ENCODE data around the gene MACROH2A2.
"Not testable (repeated sequence)": the region's sequence is repeated elsewhere in the genome, so short reads cannot be mapped to it uniquely, and the experiment has no call there.

Gene MACROH2A2

GRCh38 chr10:70068925-70069324 is 16.3 kb downstream of the MACROH2A2 start:
- no peak for DNase-seq

DNA sequence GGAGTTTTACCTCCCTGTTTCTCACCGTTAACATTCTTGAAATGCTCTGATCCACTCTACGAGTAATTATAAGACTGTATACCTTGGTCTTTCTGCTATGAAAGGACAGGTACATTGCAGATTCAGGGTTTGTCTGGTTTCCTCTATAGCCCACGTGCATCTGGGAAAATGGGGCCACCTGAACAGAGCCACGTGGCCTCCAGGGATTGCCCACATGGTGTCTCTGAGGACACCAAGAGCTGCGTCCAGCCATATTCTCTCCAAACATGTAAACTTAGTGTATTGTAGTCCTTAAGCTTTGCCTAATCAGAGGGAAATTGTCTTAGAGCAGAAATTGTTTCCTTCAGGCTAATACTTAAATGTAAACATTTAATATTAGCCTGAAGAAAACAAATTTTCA is 16.7 kb downstream of the MACROH2A2 start:
- DNase-seq, result no peak

DNA sequence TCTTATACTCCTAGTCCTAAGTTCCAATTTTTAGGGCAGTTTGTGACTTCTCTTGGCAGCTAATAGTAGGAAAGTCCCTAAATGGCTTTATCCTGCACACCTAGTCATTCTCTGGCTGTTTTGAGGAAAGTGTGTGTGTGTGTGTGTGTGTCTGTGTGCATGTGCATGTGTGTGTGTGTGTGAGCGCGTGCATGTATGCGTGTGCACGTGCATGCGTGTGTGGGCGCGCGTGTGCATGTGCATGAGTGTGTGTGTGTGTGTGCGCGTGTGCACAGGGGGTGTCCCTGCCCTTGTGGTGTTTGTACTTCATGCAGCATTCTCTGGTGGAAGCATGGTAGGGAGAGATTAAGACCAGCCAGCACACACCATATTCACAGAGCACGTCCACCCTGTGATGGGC is 18.2 kb downstream of the MACROH2A2 start:
- DNase-seq, result no peak

DNA sequence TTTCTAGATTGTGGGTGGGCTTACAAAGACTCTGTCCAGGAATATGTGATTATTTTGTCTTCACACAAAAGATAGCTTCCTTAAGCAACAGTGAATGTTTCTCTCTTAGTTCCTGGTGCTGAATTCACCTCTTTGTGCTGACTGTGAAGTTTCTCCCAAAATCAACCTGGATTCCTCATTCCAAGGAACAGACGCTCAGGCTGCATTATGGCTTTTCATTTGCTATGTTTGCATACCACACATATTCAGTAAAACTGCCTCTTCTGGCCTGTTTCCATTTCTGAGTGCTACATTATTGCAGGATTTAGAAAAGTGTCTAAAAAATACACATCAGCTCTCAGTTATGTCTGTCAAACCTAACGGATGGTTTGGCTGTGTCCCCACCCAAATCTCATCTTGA is 21.5 kb downstream of the MACROH2A2 start:
- no peak for DNase-seq

- no peak for DNase-seq
These were observed 22.3 kb downstream of the MACROH2A2 start for GRCh38 chr10:70074971-70075370.

GRCh38 chr10:70078329-70078728 is 25.7 kb downstream of the MACROH2A2 start:
- DNase-seq, result no peak

DNA sequence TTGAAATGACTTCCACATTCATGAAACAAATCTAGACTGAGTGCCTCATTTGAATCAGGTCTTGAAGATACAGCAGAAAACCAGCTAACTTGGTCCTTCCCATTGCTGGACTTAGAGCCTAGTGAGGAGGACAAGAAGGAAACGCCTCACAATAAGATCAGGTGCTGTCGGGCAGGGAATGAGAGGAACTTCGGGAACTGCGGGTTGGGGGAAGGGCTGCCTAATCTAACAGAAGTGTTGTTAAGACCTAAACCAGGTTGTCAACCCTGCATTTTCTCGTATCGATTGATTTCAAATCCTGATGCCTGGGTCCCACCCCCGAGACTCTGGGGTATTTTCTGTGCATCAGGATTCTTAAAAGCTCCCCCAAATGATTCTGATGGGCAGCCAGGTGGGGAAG is 26.3 kb downstream of the MACROH2A2 start:
- no peak for DNase-seq

- not testable (repeated sequence) for DNase-seq
These were observed 28.1 kb downstream of the MACROH2A2 start for GRCh38 chr10:70080789-70081188.

GRCh38 chr10:70084189-70084588 is 31.5 kb downstream of the MACROH2A2 start:
- no peak for DNase-seq

DNA sequence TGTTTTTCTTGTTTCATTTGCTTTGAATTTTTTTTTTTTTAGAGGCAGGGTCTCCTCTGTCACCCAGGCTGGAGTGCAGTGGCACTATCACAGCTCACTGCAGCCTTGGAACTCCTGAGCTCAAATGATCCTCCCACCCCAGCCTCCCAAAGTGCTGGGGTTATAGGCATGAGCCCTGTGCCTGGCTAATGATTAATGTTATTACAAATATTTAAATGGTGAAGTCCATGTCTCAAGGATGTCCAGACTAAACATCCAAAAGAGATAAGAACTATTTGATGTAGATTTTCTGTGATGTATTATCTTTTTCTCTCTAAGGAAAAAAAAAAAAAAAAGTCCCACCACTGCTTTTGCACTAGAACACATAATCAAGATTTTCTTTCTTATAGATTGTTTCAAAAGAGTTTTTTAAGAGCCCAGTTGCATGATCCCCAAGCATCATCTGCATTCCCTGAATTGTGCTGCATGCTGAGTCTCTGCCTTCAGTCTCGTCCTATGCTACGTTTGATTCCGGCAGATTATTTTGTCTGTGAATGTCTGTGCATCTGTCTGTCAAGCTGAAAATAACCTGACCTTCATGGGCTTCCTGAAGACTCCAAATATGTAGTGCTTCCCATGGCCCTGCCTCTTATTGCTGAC is 33.4 kb downstream of the MACROH2A2 start:
- no peak for DNase-seq

- DNase-seq, result no peak
These were observed 35.1 kb downstream of the MACROH2A2 start for GRCh38 chr10:70087616-70088307.

- DNase-seq, result no peak
These were observed 35.7 kb downstream of the MACROH2A2 start for GRCh38 chr10:70088308-70088698.

GRCh38 chr10:70090013-70090412 is 37.4 kb downstream of the MACROH2A2 start:
- no peak for DNase-seq

DNA sequence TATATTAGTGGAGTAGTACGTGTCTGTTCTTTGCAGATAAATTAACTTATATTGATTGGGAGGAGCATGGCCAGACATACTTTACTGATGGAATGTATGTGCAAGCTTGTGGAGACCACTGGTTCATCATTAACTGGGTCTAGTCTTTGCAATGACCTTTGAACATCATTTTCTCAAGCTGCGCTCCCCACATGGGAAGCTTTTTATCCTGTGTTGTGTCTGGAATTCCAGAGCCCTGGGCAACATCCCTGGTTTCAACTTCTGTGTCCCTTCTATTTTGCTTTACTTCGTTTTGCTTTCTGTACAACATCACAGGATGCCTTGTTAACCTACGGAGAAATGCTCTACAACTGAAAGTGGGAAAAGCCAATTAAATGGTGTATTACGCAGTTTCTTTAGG is 38.3 kb downstream of the MACROH2A2 start:
- no peak for DNase-seq

- no peak for DNase-seq
These were observed 39.7 kb downstream of the MACROH2A2 start for GRCh38 chr10:70092389-70092718.

GRCh38 chr10:70093335-70093944 is 40.8 kb downstream of the MACROH2A2 start:
- DNase-seq, result peak in 1 of 2 donors; percentile 8

GRCh38 chr10:70094250-70094649 is 41.6 kb downstream of the MACROH2A2 start:
- no peak for DNase-seq

GRCh38 chr10:70096016-70096704 is 43.5 kb downstream of the MACROH2A2 start:
- no peak for DNase-seq

- DNase-seq, result no peak
These were observed 44.2 kb downstream of the MACROH2A2 start for GRCh38 chr10:70096705-70097420.

- no peak for DNase-seq
These were observed 44.8 kb downstream of the MACROH2A2 start for GRCh38 chr10:70097459-70097858.

DNA sequence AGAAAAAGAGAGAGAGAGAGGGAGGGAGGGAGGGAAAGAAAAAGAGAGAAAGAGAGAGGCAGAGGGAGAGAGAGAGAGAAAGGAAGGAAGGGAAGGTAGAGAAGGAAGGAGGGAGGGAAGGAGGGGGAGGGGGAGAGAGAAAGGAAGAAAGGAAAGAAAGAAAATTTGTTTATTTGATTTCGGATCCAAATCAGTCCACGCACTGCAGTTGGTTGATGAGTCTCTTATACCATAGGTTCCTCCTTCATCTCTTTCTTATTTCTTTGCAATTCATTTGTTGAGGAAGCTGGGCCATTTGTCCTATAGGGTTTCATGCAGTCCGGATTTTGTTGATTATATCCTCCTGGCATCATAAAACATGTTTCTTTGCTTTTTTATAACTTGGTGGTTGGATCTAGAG is 45.6 kb downstream of the MACROH2A2 start:
- DNase-seq, result no peak

DNA sequence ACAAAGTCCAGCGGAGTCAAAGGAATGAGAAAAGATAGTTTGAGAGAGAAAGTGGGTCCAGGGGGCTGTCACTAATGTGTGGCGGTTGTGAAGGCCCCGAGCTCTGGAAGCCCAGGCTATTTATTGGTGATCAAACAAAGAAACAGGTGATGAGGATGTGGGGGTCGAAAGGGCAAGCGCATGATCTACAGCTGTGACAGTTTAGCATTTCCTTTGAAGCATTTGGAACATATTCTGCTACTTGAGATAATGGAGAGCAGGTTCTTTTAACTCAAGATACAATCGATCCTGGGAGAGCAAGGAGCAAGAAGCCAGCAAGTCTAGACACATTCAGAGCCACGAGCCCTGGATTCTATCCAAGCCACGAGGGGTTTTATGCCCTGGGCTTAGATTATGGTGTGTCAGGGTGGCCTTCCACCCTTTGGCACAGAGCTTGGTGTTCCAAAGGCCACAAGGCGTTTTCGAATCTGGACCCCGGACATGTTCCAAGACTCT is 48.5 kb downstream of the MACROH2A2 start:
- DNase-seq, result not testable (repeated sequence)

DNA sequence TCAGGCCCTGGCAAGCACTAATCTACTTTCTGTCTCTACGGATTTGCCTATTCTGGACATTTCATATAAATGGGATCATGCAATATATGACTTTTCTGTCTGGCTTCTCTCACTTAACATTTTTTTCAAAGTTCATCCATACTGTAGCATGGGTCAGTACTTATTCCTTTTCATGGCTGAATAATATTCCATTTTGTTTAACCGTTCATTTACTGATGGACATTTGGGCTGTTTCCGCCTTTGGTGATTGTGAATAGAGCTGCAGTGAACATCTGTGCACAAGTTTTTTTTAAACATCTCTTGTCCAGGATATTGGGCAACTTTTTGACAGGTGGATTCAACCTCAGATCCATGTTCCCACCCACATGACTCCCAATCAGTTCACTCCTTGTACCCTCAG is 49.0 kb downstream of the MACROH2A2 start:
- no peak for DNase-seq
